Uterus (tissue), 4 donors: ENCODE results near the gene PLPPR4. TPM values are rescaled to one million over a fixed set of nuclear protein-coding genes. Genes with fewer than 3 reads are reported as not detected.

Experiments used
- DNase-seq, 2 donors: peaks; one replicate each; pipeline ENCODE4 v3.0.0-alpha.2; 2019 to 2020
- H3K27ac ChIP-seq, 2 donors: fragments of 200-600 bp; sonication (generic); 1 replicate in 1 of 2; 2 replicates in 1 of 2; pipeline ENCODE4 v1.5.1; 2016 to 2018
- H3K27me3 ChIP-seq, 2 donors: fragments of 200-600 bp; sonication (generic); one replicate each; pipeline ENCODE4 v1.5.1; 2018 to 2019; ENCODE audit warnings: control low read depth in 1 of 2
- H3K36me3 ChIP-seq, 2 donors: fragments of 200-600 bp; sonication (generic); one replicate each; pipeline ENCODE4 v1.5.1; 2019; ENCODE audit warnings: control low read depth in 1 of 2
- H3K4me1 ChIP-seq, 2 donors: fragments of 200-600 bp; sonication (generic); one replicate each; pipeline ENCODE4 v1.5.1; 2018 to 2019; ENCODE audit warnings: control low read depth in 1 of 2
- H3K4me3 ChIP-seq, 2 donors: fragments of 200-600 bp; sonication (generic); 1 replicate in 1 of 2; 2 replicates in 1 of 2; pipeline ENCODE4 v1.5.1; 2018 to 2019; ENCODE audit warnings: mild to moderate bottlenecking in 1 of 2
- H3K9me3 ChIP-seq, 2 donors: fragments of 200-600 bp; sonication (generic); one replicate each; pipeline ENCODE4 v1.5.1; 2019; ENCODE audit warnings: control low read depth in 1 of 2
- CTCF ChIP-seq, 4 experiments: fragments of 200-600 bp in 2 of 4; fragments of 450-650 bp in 2 of 4; sonication (generic) in 2 of 4; IDR thresholded peaks; one replicate each; pipeline ENCODE4 v1.5.1; 2016 to 2019; ENCODE audit warnings: antibody characterized with exemption in 4 of 4, mild to moderate bottlenecking in 2 of 4, moderate library complexity in 1 of 4
- POLR2A ChIP-seq, 2 donors: fragments of 450-650 bp; IDR thresholded peaks; one replicate each; pipeline ENCODE4 v1.6.1; 2016; ENCODE audit warnings: antibody characterized with exemption in 2 of 2, mild to moderate bottlenecking in 1 of 2, moderate library complexity in 1 of 2
- intact Hi-C: fragments of 100-400 bp; cut with DNase I; formaldehyde crosslinking; loops from one replicate; pipeline ENCODE4 v1.15.1; 2023; ENCODE audit warnings: low total_unique reads
- total RNA-seq, 4 donors: library from RNA; depleted of rRNA in 3 of 4; stranded (reverse); fragments of >200 nt in 3 of 4; gene quantifications; one replicate each; pipeline versions ENCODE4 v1.1.0 to v1.2.4, GENCODE V29; 2014 to 2023
- donor health status: DM: yes; HTN: yes; CAD: no.

Gene PLPPR4
- total RNA-seq, 4 donors from 2014 or later: under 0.01 to 9.6 (median 1.2) TPM; not detected in 1

GRCh38 chr1:99265124-99265523, 832 bp downstream of the PLPPR4 start:
- H3K27ac ChIP-seq: no peak overlapping the region
- no peaks in the 10 kb centered on the region for H3K9me3 ChIP-seq
- DNase-seq: no peak
- H3K4me3 ChIP-seq: no peak overlapping the region
- TF ChIP-seq POLR2A (IDR thresholded peaks at IDR 0.05) (no peak), CTCF (IDR thresholded peaks at IDR 0.05) (no peak)
- no peaks in the 10 kb centered on the region for H3K4me1 ChIP-seq
- H3K27me3 ChIP-seq: no peaks in the 10 kb centered on the region
- H3K36me3 ChIP-seq: no peaks in the 10 kb centered on the region
- intact Hi-C loops: no loop called here

GRCh38 chr1:99266726-99267125, 2.4 kb downstream of the PLPPR4 start:
- Histone ChIP-seq H3K36me3 (no peaks in the 10 kb centered on the region), H3K27ac (no peak overlapping the region), H3K4me1 (no peaks in the 10 kb centered on the region), H3K9me3 (no peaks in the 10 kb centered on the region), H3K27me3 (no peaks in the 10 kb centered on the region), H3K4me3 (no peak overlapping the region)
- intact Hi-C loops: no loop called here
- no peak for TF ChIP-seq POLR2A (IDR thresholded peaks at IDR 0.05)
- no peak for TF ChIP-seq CTCF (IDR thresholded peaks at IDR 0.05)
- no peak for DNase-seq

GRCh38 chr1:99268021-99268420, 3.7 kb downstream of the PLPPR4 start:
- Histone ChIP-seq H3K4me3 (no peak overlapping the region), H3K27me3 (no peaks in the 10 kb centered on the region), H3K9me3 (no peaks in the 10 kb centered on the region), H3K27ac (no peak overlapping the region), H3K36me3 (no peaks in the 10 kb centered on the region), H3K4me1 (no peaks in the 10 kb centered on the region)
- TF ChIP-seq CTCF (IDR thresholded peaks at IDR 0.05): no peak
- no peak for TF ChIP-seq POLR2A (IDR thresholded peaks at IDR 0.05)
- intact Hi-C loops: no loop called here
- no peak for DNase-seq

- intact Hi-C loops: no loop called here
Observed at GRCh38 chr1:99269321-99269720, 5.0 kb downstream of the PLPPR4 start.

GRCh38 chr1:99270646-99271045, 6.4 kb downstream of the PLPPR4 start:
- no peak for DNase-seq
- H3K4me3 ChIP-seq: no peak overlapping the region
- H3K27ac ChIP-seq: no peak overlapping the region
- H3K9me3 ChIP-seq: no peaks in the 10 kb centered on the region
- H3K4me1 ChIP-seq: no peaks in the 10 kb centered on the region
- no peak for TF ChIP-seq POLR2A (IDR thresholded peaks at IDR 0.05)
- no peak for TF ChIP-seq CTCF (IDR thresholded peaks at IDR 0.05)
- H3K27me3 ChIP-seq: no peaks in the 10 kb centered on the region
- intact Hi-C loops: no loop called here
- H3K36me3 ChIP-seq: no peaks in the 10 kb centered on the region

More at GRCh38 chr1:99269321-99269720, 5.0 kb downstream of the PLPPR4 start:
- TF ChIP-seq POLR2A (IDR thresholded peaks at IDR 0.05) (no peak), CTCF (IDR thresholded peaks at IDR 0.05) (no peak)
- no peak overlapping the region for H3K27ac ChIP-seq
- no peaks in the 10 kb centered on the region for H3K4me1 ChIP-seq
- no peaks in the 10 kb centered on the region for H3K36me3 ChIP-seq
- no peak overlapping the region for H3K4me3 ChIP-seq
- H3K27me3 ChIP-seq: no peaks in the 10 kb centered on the region
- DNase-seq: no peak
- no peaks in the 10 kb centered on the region for H3K9me3 ChIP-seq
